ENCODE data around the gene FAM163B. TPM values are rescaled to one million over a fixed set of nuclear protein-coding genes. Genes with fewer than 3 reads are reported as not detected.
"Not testable (repeated sequence)": the region's sequence is repeated elsewhere in the genome, so short reads cannot be mapped to it uniquely, and the experiment has no call there.

FAM163B gene
- polyA plus RNA-seq, 4 donors = 0.19 to 0.42 TPM; not detected in 2

GRCh38 chr9:133573791-133574515, 35.2 kb downstream of the FAM163B start:
- no peak for DNase-seq (ENCODE audit: low read depth in 4 of 4, low spot score in 3 of 4)

GRCh38 chr9:133572821-133573361, 36.3 kb downstream of the FAM163B start:
- DNase-seq (ENCODE audit: low read depth in 4 of 4, low spot score in 3 of 4) = no peak

DNA sequence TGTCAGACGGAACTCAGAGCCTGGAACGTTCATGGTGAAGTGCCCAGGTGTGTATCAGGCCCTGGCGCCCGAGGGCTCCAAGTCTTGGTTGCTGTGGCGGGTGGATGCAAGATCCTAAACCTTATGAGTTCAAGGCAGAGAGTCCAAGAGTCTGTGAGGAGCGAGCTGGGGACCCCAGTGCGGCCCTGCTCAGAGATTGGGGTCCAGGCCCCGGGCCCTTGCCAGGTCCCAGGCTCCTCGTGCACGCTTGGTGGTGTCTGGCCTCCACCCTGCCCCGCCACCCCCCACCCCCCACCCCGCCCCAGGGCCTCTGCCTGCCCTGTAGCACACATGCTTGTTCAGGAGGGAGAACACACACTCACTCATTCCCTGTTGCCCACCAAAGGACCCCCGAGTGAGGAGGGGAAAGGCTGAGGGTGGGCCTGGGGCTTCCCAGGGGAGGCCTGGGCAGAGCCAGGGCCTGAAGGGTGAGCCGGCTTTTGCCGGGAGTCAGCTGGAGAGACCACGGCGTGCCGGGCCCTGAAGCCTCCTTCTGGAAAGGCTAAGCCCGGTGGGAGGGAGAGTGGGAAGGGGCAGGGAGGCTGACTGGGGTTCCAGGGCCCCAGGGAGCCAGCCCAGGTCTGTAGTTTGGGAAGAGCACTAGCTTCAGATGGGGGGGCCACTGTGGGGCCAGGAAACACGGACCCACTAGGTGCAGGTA, 37.1 kb downstream of the FAM163B start:
- DNase-seq (ENCODE audit: low read depth in 4 of 4, low spot score in 3 of 4) = no peak

DNA sequence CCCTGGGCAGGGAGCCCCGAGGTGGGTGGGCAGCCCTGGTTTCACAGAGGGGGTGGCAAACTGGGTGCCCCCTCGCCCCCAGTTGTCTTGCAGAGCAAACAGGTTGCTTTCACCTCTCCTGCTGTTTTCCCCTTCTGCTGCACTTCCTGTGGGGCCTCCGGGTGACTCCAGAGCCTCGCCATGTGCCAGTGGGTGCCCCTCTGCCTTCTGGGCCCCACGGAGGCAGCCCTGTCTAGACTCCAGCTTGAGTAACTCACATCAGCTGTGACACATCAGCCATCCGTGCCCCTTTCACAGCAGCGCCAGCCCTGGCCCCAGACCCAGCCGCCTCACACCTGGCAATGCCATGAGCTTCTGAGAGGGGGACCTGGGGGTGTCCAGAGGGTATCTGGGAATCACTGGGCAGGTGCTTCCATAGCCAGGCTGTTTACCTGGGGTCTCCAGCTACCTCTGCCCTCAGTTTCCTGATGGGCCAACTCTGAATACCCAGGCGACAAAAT, 37.7 kb downstream of the FAM163B start:
- no peak for DNase-seq (ENCODE audit: low read depth in 4 of 4, low spot score in 3 of 4)

GRCh38 chr9:133570691-133571080, 38.5 kb downstream of the FAM163B start:
- no peak for DNase-seq (ENCODE audit: low read depth in 4 of 4, low spot score in 3 of 4)

- DNase-seq (ENCODE audit: low read depth in 4 of 4, low spot score in 3 of 4) = no peak
These were observed 39.1 kb downstream of the FAM163B start for GRCh38 chr9:133569891-133570690.

DNA sequence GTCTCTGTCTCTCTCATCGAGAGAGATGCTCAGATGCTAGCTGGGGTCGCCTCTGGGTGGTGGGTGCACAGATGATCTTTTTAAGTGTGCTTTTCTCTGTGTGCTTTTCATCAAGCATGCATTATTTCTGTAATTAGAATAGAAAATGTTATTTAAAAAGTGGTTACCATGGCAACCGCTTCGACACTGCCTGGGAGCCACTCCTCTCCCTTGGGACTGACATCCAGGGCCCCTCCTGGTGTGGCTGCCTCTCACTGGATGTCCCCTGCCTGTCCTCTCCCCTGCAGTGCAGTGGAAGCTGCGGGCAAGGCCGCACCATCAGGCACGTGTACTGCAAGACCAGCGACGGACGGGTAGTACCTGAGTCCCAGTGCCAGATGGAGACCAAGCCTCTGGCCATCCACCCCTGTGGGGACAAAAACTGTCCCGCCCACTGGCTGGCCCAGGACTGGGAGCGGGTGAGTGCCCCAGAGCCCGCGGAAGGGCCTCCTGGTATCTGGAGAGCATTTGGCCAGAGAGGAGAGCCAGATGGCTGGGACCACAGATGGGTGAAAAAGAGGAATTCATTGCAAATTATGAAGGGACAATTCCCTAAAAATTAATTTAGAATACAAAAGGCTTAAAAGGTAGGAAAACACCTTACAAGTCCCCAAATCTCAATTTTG, 39.9 kb downstream of the FAM163B start:
- no peak for DNase-seq (ENCODE audit: low read depth in 4 of 4, low spot score in 3 of 4)

GRCh38 chr9:133568186-133568585, 41.0 kb downstream of the FAM163B start:
- no peak for DNase-seq (ENCODE audit: low read depth in 4 of 4, low spot score in 3 of 4)

DNA sequence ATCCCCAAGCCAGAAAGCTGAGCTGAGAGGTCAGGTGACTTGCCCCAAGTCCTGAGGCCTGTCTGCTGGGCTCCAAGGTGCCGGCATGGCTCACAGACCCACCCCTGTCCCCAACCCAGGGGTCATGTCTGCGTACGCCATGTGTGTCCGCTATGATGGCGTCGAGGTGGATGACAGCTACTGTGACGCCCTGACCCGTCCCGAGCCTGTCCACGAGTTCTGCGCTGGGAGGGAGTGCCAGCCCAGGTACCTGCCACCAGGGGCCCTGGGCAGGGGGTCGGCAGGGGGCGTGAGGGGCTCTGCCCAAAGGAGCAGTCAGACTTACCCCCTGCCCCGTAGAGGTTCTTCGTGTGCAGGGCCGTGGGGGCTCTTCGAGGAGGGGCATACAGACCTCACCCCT, 42.4 kb downstream of the FAM163B start:
- DNase-seq (ENCODE audit: low read depth in 4 of 4, low spot score in 3 of 4) = no peak

DNA sequence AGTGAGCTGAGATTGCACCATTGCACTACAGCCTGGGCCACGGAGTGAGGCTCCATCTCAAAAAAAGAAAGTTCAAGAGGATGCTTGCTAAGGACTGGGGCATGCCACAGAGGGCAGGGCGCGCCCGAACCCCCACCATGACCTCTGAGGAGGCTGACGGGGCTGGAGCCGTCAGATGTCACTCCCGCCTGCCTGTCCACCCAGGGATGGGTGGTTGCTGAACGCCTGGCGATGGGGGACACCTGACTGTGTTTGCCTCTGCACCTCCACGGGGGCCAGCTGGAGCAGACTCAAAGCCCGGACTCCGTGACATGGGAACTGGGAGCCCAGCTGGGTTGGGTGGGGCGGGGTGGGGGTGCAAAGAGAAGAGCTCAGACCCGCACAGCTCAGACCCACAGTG, 42.8 kb downstream of the FAM163B start:
- no peak for DNase-seq (ENCODE audit: low read depth in 4 of 4, low spot score in 3 of 4)

GRCh38 chr9:133564451-133565116, 44.6 kb downstream of the FAM163B start:
- DNase-seq (ENCODE audit: low read depth in 4 of 4, low spot score in 3 of 4) = no peak

DNA sequence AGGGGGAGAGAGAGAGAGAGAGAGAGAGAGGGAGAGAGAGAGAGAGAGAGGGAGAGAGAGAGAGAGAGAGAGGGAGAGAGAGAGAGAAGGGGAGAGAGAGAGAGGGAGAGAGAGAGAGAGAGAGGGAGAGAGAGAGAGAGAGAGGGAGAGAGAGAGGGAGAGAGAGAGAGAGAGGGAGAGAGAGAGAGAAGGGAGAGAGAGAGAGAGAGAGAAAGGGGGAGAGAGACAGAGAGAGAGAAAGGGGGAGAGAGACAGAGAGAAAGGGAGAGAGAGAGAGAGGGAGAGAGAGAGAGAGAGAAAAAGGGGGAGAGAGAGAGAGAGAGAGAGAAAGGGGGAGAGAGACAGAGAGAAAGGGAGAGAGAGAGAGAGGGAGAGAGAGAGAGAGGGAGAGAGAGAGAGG, 45.4 kb downstream of the FAM163B start:
- not testable (repeated sequence) for DNase-seq (ENCODE audit: low read depth in 4 of 4, low spot score in 3 of 4)

GRCh38 chr9:133563291-133563796, 45.8 kb downstream of the FAM163B start:
- no peak for DNase-seq (ENCODE audit: low read depth in 4 of 4, low spot score in 3 of 4)

GRCh38 chr9:133562611-133563290, 46.4 kb downstream of the FAM163B start:
- DNase-seq (ENCODE audit: low read depth in 4 of 4, low spot score in 3 of 4) = no peak

GRCh38 chr9:133561976-133562554, 47.1 kb downstream of the FAM163B start:
- no peak for DNase-seq (ENCODE audit: low read depth in 4 of 4, low spot score in 3 of 4)

DNA sequence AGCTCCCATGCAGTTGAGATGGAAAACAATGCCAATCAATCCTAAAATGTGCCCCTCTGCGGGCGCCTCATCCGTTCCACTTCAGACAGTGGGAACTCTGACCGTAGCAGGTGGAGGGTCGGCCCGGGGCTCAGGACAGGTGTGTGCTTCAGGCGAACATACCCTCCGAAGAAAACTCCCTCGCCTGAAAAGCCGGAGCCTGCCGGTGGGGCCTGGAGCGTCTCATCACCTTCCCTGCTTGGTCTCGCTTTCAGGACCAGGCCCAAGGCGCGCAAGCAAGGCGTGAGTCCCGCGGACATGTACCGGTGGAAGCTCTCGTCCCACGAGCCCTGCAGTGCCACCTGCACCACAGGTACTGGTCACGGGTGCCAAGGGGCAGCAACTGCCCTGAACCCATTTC, 48.2 kb downstream of the FAM163B start:
- DNase-seq (ENCODE audit: low read depth in 4 of 4, low spot score in 3 of 4) = no peak

DNA sequence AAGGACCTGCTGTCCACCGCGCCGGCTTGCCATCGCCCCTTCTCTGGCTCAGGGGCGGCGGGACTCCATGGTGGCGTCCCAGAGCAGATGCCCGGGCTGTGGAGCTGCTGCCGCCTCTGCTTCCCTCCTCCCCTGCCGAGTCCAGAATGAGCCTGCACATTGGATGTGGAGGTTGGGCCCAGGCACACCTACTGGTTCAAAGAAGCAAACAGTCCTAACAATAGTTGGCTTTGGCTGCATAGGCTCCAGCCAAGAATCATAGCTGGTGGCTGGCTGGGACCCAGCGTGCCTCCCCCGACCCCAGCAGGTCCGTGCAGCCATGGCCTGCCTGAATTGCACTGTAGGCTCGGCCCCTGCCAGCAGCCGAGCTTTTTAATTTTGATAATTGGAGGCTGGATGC, 48.9 kb downstream of the FAM163B start:
- DNase-seq (ENCODE audit: low read depth in 4 of 4, low spot score in 3 of 4) = no peak

DNA sequence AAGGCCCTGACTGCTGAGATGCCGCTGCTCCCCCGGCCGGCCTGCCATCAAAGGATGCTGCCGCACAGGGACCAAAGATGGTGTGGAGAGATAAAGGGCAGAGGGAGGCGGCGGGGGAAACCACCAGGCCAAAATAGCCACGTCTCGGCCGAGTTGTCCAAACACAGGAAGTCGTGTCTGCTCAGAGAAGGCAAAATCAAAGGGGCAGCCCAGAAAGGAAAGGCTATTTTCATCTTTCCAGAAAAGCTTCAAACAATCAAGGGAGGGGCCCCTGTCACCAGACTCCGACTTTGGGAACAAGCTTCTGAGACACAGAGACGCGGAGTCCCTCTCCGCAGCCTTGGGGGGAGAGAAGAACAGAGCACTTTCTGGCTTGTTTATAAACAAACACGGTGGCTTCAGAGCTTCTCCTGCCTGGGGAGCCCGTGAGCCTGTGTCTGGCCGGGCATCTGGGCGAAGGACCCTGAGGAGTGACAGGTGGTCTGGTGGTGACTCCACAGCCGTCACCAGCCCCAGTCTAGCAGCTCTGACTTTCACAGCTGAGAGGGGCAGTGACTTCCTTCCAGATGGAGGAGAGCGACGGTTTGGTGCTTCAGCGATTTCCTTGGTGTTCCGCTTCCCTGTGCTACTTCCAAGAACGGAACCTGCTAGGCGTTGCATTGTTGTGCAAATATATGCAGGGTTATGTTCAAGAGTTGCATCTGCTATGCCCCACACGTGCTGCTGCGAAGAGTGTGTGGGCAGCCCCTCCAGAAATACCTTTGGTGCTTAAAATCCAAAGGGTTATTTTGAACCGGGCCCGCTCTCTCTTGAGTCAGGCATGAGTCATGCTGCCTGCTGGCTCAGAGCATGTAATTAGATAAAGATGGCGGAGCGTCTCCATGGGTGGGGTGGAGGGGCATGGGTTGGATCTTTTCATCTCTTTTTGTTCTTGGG, 50.7 kb downstream of the FAM163B start:
- DNase-seq (ENCODE audit: low read depth in 4 of 4, low spot score in 3 of 4) = no peak

Measured in left renal pelvis (tissue), 4 donors.